Activated CD8-positive, alpha-beta T cell treated with anti-CD3 and anti-CD28 coated beads, Interleukin-2, amount 10 ng/mL, durations not matched to agents 7 days and 5 days (primary cell): ENCODE measurements around the gene PNP. TPM values are rescaled to one million over a fixed set of nuclear protein-coding genes. Genes with fewer than 3 reads are reported as not detected.

ENCODE experiments used
- ATAC-seq: fragments of 150-1000 bp; cut with Tn5 transposase; one replicate; pipeline ENCODE4 v1.10.0; 2021; ENCODE audit warnings: moderate library complexity
- CTCF ChIA-PET: fragments of 350-600 bp; sonication (Branson Sonifier 250); formaldehyde crosslinking; loops from one replicate; lab custom pipeline; 2021; ENCODE audit warnings: antibody characterized with exemption; lab: Charles Lee
- POLR2A ChIA-PET: fragments of 350-600 bp; sonication (Branson Sonifier 250); formaldehyde crosslinking; loops from one replicate; lab custom pipeline; 2021; ENCODE audit warnings: antibody characterized with exemption; lab: Charles Lee
- DNase-seq: peaks from one replicate; pipeline ENCODE4 v3.0.0-alpha.2; 2020
- H3K27ac Mint-ChIP-seq: one replicate; pipeline ENCODE4 v1.8.0; 2021; ENCODE audit warnings: mild to moderate bottlenecking, mixed read lengths
- H3K27me3 Mint-ChIP-seq: one replicate; pipeline ENCODE4 v1.8.0; 2021; ENCODE audit warnings: low read depth, mixed read lengths
- H3K36me3 Mint-ChIP-seq: one replicate; pipeline ENCODE4 v1.8.0; 2021; ENCODE audit warnings: low read depth, mixed read lengths
- H3K4me1 Mint-ChIP-seq: one replicate; pipeline ENCODE4 v1.8.0; 2021; ENCODE audit warnings: low read depth, mixed read lengths
- H3K4me3 Mint-ChIP-seq: one replicate; pipeline ENCODE4 v1.8.0; 2021; ENCODE audit warnings: mild to moderate bottlenecking, mixed read lengths
- H3K9me3 Mint-ChIP-seq: one replicate; pipeline ENCODE4 v1.8.0; 2022; ENCODE audit warnings: mixed read lengths; ENCODE audit not compliant: insufficient read depth
- total RNA-seq, 2 experiments: library from RNA; stranded (reverse); gene quantifications; one replicate each; pipeline ENCODE4 v1.2.3, GENCODE V29; 2021

Gene PNP
- total RNA-seq, 2 experiments from 2014 or later: 211 to 216 TPM

- CTCF ChIA-PET: interaction anchor here (0.9 to 1.8 kb wide), 2 partner anchors 10 to 132 kb away, joined by 3 to 7 read pairs; no protein-coding TSS in a partner anchor
- POLR2A ChIA-PET: interaction anchor here (1.5 to 2.9 kb wide), 2 partner anchors 15 to 21 kb away, joined by 5 to 12 read pairs; partner anchors contain the start of genes APEX1, OSGEP and PIP4P1
Measured at GRCh38 chr14:20476776-20477175, 7.6 kb downstream of the PNP start.

GRCh38 chr14:20477211-20477876, 8.1 kb downstream of the PNP start:
- DNase-seq: peak; percentile 50
- peak overlapping the region; percentile 44 for H3K4me3 Mint-ChIP-seq
- H3K4me1 Mint-ChIP-seq: peaks cover 57% of the 10 kb centered on the region
- H3K9me3 Mint-ChIP-seq: no peaks in the 10 kb centered on the region
- peak; percentile 48 for ATAC-seq
- H3K27ac Mint-ChIP-seq: peak overlapping the region; percentile 89
- ChIA-PET POLR2A (interaction anchor here (2.9 to 4.0 kb wide), 2 partner anchors 8 to 22 kb away, joined by 12 to 27 read pairs; partner anchors contain the start of genes APEX1, OSGEP and PNP), CTCF (interaction anchor here (0.9 to 1.8 kb wide), 3 partner anchors 10 to 131 kb away, joined by 3 to 7 read pairs (median 3); no protein-coding TSS in a partner anchor)
- peaks cover 72% of the 10 kb centered on the region for H3K36me3 Mint-ChIP-seq
- no peaks in the 10 kb centered on the region for H3K27me3 Mint-ChIP-seq

More at GRCh38 chr14:20476776-20477175, 7.6 kb downstream of the PNP start:
- H3K4me3 Mint-ChIP-seq: peak overlapping the region; percentile 44
- peak overlapping the region; percentile 89 for H3K27ac Mint-ChIP-seq
- no peak for DNase-seq
- H3K27me3 Mint-ChIP-seq: no peaks in the 10 kb centered on the region
- ATAC-seq: no peak
- H3K4me1 Mint-ChIP-seq: peaks cover 62% of the 10 kb centered on the region
- H3K36me3 Mint-ChIP-seq: peaks cover 78% of the 10 kb centered on the region
- no peaks in the 10 kb centered on the region for H3K9me3 Mint-ChIP-seq

GRCh38 chr14:20478894-20479293, 9.7 kb downstream of the PNP start:
- Mint-ChIP-seq H3K27me3 (no peaks in the 10 kb centered on the region), H3K4me1 (peaks cover 47% of the 10 kb centered on the region), H3K36me3 (peaks cover 58% of the 10 kb centered on the region), H3K27ac (no peak overlapping the region), H3K4me3 (no peak overlapping the region), H3K9me3 (no peaks in the 10 kb centered on the region)
- DNase-seq (no peak), ATAC-seq (no peak)
- CTCF ChIA-PET: interaction anchor here (0.9 to 1.7 kb wide), 3 partner anchors 23 to 152 kb away, joined by 3 to 4 read pairs (median 4); partner anchors contain the start of gene PARP2
- POLR2A ChIA-PET: interaction anchor here (0.6 to 4.0 kb wide), 5 partner anchors 9 to 39 kb away, joined by 3 to 27 read pairs (median 3); partner anchors contain the start of genes APEX1, OSGEP, PIP4P1 and PNP

- ATAC-seq (no peak), DNase-seq (no peak)
- peaks cover 33% of the 10 kb centered on the region for H3K4me1 Mint-ChIP-seq
- H3K36me3 Mint-ChIP-seq: peaks cover 23% of the 10 kb centered on the region
- H3K9me3 Mint-ChIP-seq: no peaks in the 10 kb centered on the region
- ChIA-PET CTCF (interaction anchor here (2.0 kb wide), 1 partner anchor 12 kb away, joined by 6 read pairs; no protein-coding TSS in a partner anchor), POLR2A (no interaction called here)
- H3K27me3 Mint-ChIP-seq: no peaks in the 10 kb centered on the region
- H3K27ac Mint-ChIP-seq: no peak overlapping the region
- H3K4me3 Mint-ChIP-seq: no peak overlapping the region
Measured at GRCh38 chr14:20482382-20482781, 13.2 kb downstream of the PNP start.

GRCh38 chr14:20485900-20486299, 16.7 kb downstream of the PNP start:
- Mint-ChIP-seq H3K27ac (no peak overlapping the region), H3K36me3 (no peaks in the 10 kb centered on the region), H3K4me3 (no peak overlapping the region), H3K9me3 (no peaks in the 10 kb centered on the region), H3K27me3 (no peaks in the 10 kb centered on the region), H3K4me1 (peaks cover 52% of the 10 kb centered on the region)
- ATAC-seq (no peak), DNase-seq (no peak)
- POLR2A ChIA-PET: interaction anchor here (5.0 kb wide), 1 partner anchor 16 kb away, joined by 27 read pairs; the partner anchor contains the start of gene PNP
- CTCF ChIA-PET: interaction anchor here (1.3 to 1.7 kb wide), 2 partner anchors 9 to 11 kb away, joined by 4 to 7 read pairs; no protein-coding TSS in a partner anchor

- no peak for DNase-seq
Measured at GRCh38 chr14:20486684-20487395, 17.6 kb downstream of the PNP start.

GRCh38 chr14:20487396-20487725, 18.2 kb downstream of the PNP start:
- ChIA-PET POLR2A (interaction anchor here (5.0 kb wide), 1 partner anchor 17 kb away, joined by 27 read pairs; the partner anchor contains the start of gene PNP), CTCF (interaction anchor here (1.0 to 1.7 kb wide), 9 partner anchors 11 to 204 kb away, joined by 3 to 9 read pairs (median 6); no protein-coding TSS in a partner anchor)
- DNase-seq (no peak), ATAC-seq (no peak)
- Mint-ChIP-seq H3K27ac (peak overlapping the region; percentile 81), H3K27me3 (peaks cover 1% of the 10 kb centered on the region), H3K36me3 (no peaks in the 10 kb centered on the region), H3K9me3 (no peaks in the 10 kb centered on the region), H3K4me3 (peak overlapping the region; percentile 5), H3K4me1 (peaks cover 64% of the 10 kb centered on the region)

More at GRCh38 chr14:20486684-20487395, 17.6 kb downstream of the PNP start:
- Mint-ChIP-seq H3K27ac (peak overlapping the region; percentile 81), H3K9me3 (no peaks in the 10 kb centered on the region), H3K4me3 (peak overlapping the region; percentile 5), H3K27me3 (peaks cover 1% of the 10 kb centered on the region), H3K4me1 (peaks cover 61% of the 10 kb centered on the region), H3K36me3 (no peaks in the 10 kb centered on the region)
- POLR2A ChIA-PET: interaction anchor here (0.6 to 5.0 kb wide), 2 partner anchors 17 to 547 kb away, joined by 4 to 27 read pairs; partner anchors contain the start of gene PNP
- no peak for ATAC-seq
- CTCF ChIA-PET: interaction anchor here (1.2 to 1.7 kb wide), 9 partner anchors 10 to 204 kb away, joined by 3 to 9 read pairs (median 6); no protein-coding TSS in a partner anchor

GRCh38 chr14:20489093-20489994, 20.1 kb downstream of the PNP start:
- Mint-ChIP-seq H3K36me3 (no peaks in the 10 kb centered on the region), H3K4me1 (peaks cover 76% of the 10 kb centered on the region), H3K4me3 (peak overlapping the region; percentile 30), H3K27ac (peak overlapping the region; percentile 89), H3K27me3 (peaks cover 1% of the 10 kb centered on the region), H3K9me3 (no peaks in the 10 kb centered on the region)
- ATAC-seq (peak; percentile 70), DNase-seq (peak; percentile 45)
- CTCF ChIA-PET: interaction anchor here (0.8 to 1.4 kb wide), 5 partner anchors 9 to 202 kb away, joined by 3 to 4 read pairs (median 3); no protein-coding TSS in a partner anchor
- POLR2A ChIA-PET: interaction anchor here (5.0 kb wide), 1 partner anchor 19 kb away, joined by 27 read pairs; the partner anchor contains the start of gene PNP

GRCh38 chr14:20490563-20490962, 21.4 kb downstream of the PNP start:
- peaks cover 80% of the 10 kb centered on the region for H3K4me1 Mint-ChIP-seq
- H3K9me3 Mint-ChIP-seq: no peaks in the 10 kb centered on the region
- H3K27ac Mint-ChIP-seq: peak overlapping the region; percentile 89
- H3K36me3 Mint-ChIP-seq: no peaks in the 10 kb centered on the region
- POLR2A ChIA-PET: interaction anchor here (5.0 kb wide), 1 partner anchor 21 kb away, joined by 27 read pairs; the partner anchor contains the start of gene PNP
- ATAC-seq (no peak), DNase-seq (no peak)
- peaks cover 1% of the 10 kb centered on the region for H3K27me3 Mint-ChIP-seq
- H3K4me3 Mint-ChIP-seq: no peak overlapping the region
- CTCF ChIA-PET: interaction anchor here (1.3 kb wide), 1 partner anchor 40 kb away, joined by 3 read pairs; no protein-coding TSS in a partner anchor

- no peak for ATAC-seq
- ChIA-PET CTCF (interaction anchor here (0.6 to 0.9 kb wide), 2 partner anchors 19 to 122 kb away, joined by 3 read pairs; no protein-coding TSS in a partner anchor), POLR2A (no interaction called here)
- H3K4me3 Mint-ChIP-seq: no peak overlapping the region
- no peak for DNase-seq
- H3K9me3 Mint-ChIP-seq: no peaks in the 10 kb centered on the region
- peaks cover 1% of the 10 kb centered on the region for H3K27me3 Mint-ChIP-seq
- peaks cover 71% of the 10 kb centered on the region for H3K4me1 Mint-ChIP-seq
- no peaks in the 10 kb centered on the region for H3K36me3 Mint-ChIP-seq
- H3K27ac Mint-ChIP-seq: no peak overlapping the region
Measured at GRCh38 chr14:20492486-20492885, 23.3 kb downstream of the PNP start.
